Adrenal gland (tissue), 12 donors: ENCODE results near the gene CDH6. TPM values are rescaled to one million over a fixed set of nuclear protein-coding genes. Genes with fewer than 3 reads are reported as not detected.

Experiments
- DNase-seq, 7 donors: peaks; one replicate each; pipeline ENCODE4 v3.0.0-alpha.2; 2019 to 2020
- H3K27ac ChIP-seq, 5 donors: fragments of 200-600 bp; sonication (generic) in 4 of 5; 1 replicate in 3 of 5; 2 replicates in 2 of 5; pipeline versions ENCODE4 v1.5.1 to v1.8.0; 2016 to 2020; ENCODE audit warnings: mild to moderate bottlenecking in 1 of 5
- H3K27me3 ChIP-seq: fragments of 200-600 bp; 2 replicates; pipeline ENCODE4 v1.8.0; 2021
- H3K36me3 ChIP-seq, 2 donors: fragments of 200-600 bp; replicated peaks in 1 of 2; 1 replicate in 1 of 2; 2 replicates in 1 of 2; pipeline versions ENCODE4 v1.5.1 to v1.8.0; 2018 to 2022
- H3K4me1 ChIP-seq, 2 donors: fragments of 200-600 bp; replicated peaks in 1 of 2; 1 replicate in 1 of 2; 2 replicates in 1 of 2; pipeline versions ENCODE4 v1.5.1 to v1.8.0; 2018 to 2021
- H3K4me3 ChIP-seq, 4 donors: fragments of 200-600 bp; sonication (generic) in 3 of 4; one replicate each; pipeline ENCODE4 v1.5.1; 2016 to 2018
- H3K9me3 ChIP-seq, 3 donors: fragments of 200-600 bp; sonication (generic) in 1 of 3; replicated peaks in 1 of 3; 1 replicate in 2 of 3; 2 replicates in 1 of 3; pipeline versions ENCODE4 v1.5.1 to v1.8.0; 2016 to 2021
- CTCF ChIP-seq, 6 experiments: fragments of 450-650 bp in 4 of 6; fragments of 200-600 bp in 2 of 6; sonication (generic) in 1 of 6; IDR thresholded peaks; 1 replicate in 5 of 6; 2 replicates in 1 of 6; pipeline versions ENCODE4 v1.5.1 to v1.8.0; 2016 to 2021; ENCODE audit warnings: antibody characterized with exemption in 6 of 6, mild to moderate bottlenecking in 2 of 6, moderate library complexity in 1 of 6
- POLR2A ChIP-seq, 2 donors: fragments of 450-650 bp; IDR thresholded peaks; one replicate each; pipeline ENCODE4 v1.6.1; 2017; ENCODE audit warnings: antibody characterized with exemption in 2 of 2, mild to moderate bottlenecking in 2 of 2, moderate library complexity in 1 of 2
- WGBS, 4 donors: extraction: QIAGEN DNeasy Blood & Tissue Kit in 2 of 4; methylation state at CpG; one replicate each; pipeline versions ENCODE4 v1.1.5 to v1.1.7; 2013 to 2017; 5-methylcytosine and 5-hydroxymethylcytosine counted together
- intact Hi-C, 2 donors: fragments of 100-400 bp; cut with DNase I; formaldehyde crosslinking; loops; one replicate each; pipeline versions ENCODE4 v1.14.1 to v1.15.0; 2022 to 2023
- polyA plus RNA-seq, 3 donors: library from polyadenylated mRNA; stranded (reverse); fragments of 200-250 nt in 2 of 3; fragments of 350-450 nt in 1 of 3; fragmentation: Illumina TruSeq in 1 of 3; extraction: RNeasy Lipid Tissue Mini Kit (QIAGEN cat#74804) in 1 of 3; gene quantifications; one replicate each; pipeline ENCODE4 v1.2.3, GENCODE V29; 2013 to 2014
- total RNA-seq, 9 donors: library from RNA; depleted of rRNA in 4 of 9; stranded (reverse); fragments of >200 nt in 4 of 9; fragments of 120-200 nt in 1 of 9; fragmentation: NEBNext Ultra II Directional in 1 of 9; extraction: Animal tissue kit (Norgen Biotek cat#: 25700) in 1 of 9; gene quantifications; one replicate each; pipeline versions ENCODE4 v1.1.0 to v1.2.4, GENCODE V29; 2013 to 2023
- donor health status: healthy with polysubstance abuse.
- donor health status: Bipolar disorder and iron deficiency.
- donor health status: DM: yes; HTN: yes; CAD: no.
- donor health status: DM: no; HTN: no; CAD: no.
- donor health status: DM: no; HTN: no; CAD: no.
- donor health status: DM: yes; HTN: yes; CAD: no.

CDH6 gene
- total and polyA plus RNA-seq, 12 donors, result 0.17 to 2.5 (median 0.50) TPM

- Histone ChIP-seq H3K36me3 (no peaks in the 10 kb centered on the region), H3K4me3 (no peak overlapping the region), H3K9me3 (no peaks in the 10 kb centered on the region), H3K27me3 (no peaks in the 10 kb centered on the region), H3K27ac (no peak overlapping the region), H3K4me1 (peaks cover 0 to 12% of the 10 kb centered on the region in 2 donors)
- intact Hi-C loops, result no loop called here
- 78 to 86% (median 84%) methylated on average over 3 of the region's 3 CpGs for WGBS, 4 donors
- TF ChIP-seq CTCF (IDR thresholded peaks at IDR 0.05) (no peak), POLR2A (IDR thresholded peaks at IDR 0.05) (no peak)
- no peak for DNase-seq
These were observed 41.9 kb downstream of the CDH6 start for GRCh38 chr5:31235381-31235780.

DNA sequence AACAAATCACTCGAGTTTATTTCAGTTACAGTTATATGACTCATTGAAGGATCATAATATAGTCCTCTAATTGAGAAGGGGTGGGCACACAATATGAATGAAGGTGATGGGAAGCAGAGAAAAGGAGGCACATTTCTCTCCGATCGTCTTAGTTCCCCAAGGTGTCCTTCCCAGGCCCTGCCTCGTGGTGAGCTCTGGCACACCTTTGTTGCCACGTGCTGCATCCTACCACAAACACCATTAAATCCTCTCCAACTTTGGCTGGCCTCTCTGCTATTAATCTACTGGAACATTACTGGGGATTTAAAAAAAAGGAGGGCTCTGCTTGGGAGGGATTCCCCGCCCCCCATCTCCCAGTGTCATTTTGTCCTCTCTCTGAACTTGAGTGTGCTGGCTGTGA, 42.9 kb downstream of the CDH6 start:
- Histone ChIP-seq H3K4me1 (peaks cover 0 to 12% of the 10 kb centered on the region in 2 donors), H3K4me3 (no peak overlapping the region), H3K27ac (no peak overlapping the region), H3K9me3 (no peaks in the 10 kb centered on the region), H3K36me3 (no peaks in the 10 kb centered on the region), H3K27me3 (no peaks in the 10 kb centered on the region)
- 83 to 90% (median 89%) methylated on average over 6 of the region's 6 CpGs for WGBS, 4 donors
- DNase-seq, result no peak
- TF ChIP-seq POLR2A (IDR thresholded peaks at IDR 0.05), result no peak
- no peak for TF ChIP-seq CTCF (IDR thresholded peaks at IDR 0.05)
- intact Hi-C loops, result no loop called here

- Histone ChIP-seq H3K36me3 (no peaks in the 10 kb centered on the region), H3K9me3 (no peaks in the 10 kb centered on the region), H3K4me1 (peaks cover 0 to 4% of the 10 kb centered on the region in 2 donors), H3K27ac (no peak overlapping the region), H3K27me3 (no peaks in the 10 kb centered on the region), H3K4me3 (no peak overlapping the region)
- 21 to 35% (median 29%) methylated on average over 5 of the region's 5 CpGs for WGBS, 4 donors
- intact Hi-C loops, result no loop called here
- TF ChIP-seq POLR2A (IDR thresholded peaks at IDR 0.05) (no peak), CTCF (IDR thresholded peaks at IDR 0.05) (no peak)
- peak in 1 of 7 donors; percentile 15 for DNase-seq
These were observed 43.7 kb downstream of the CDH6 start for GRCh38 chr5:31237174-31237573.

- Histone ChIP-seq H3K36me3 (no peaks in the 10 kb centered on the region), H3K27me3 (no peaks in the 10 kb centered on the region), H3K27ac (no peak overlapping the region), H3K4me3 (no peak overlapping the region), H3K9me3 (no peaks in the 10 kb centered on the region), H3K4me1 (peaks cover 0 to 4% of the 10 kb centered on the region in 2 donors)
- 73 to 84% (median 80%) methylated on average over 2 of the region's 2 CpGs for WGBS, 4 donors
- no peak for DNase-seq
- intact Hi-C loops, result no loop called here
- TF ChIP-seq POLR2A (IDR thresholded peaks at IDR 0.05) (no peak), CTCF (IDR thresholded peaks at IDR 0.05) (no peak)
These were observed 45.0 kb downstream of the CDH6 start for GRCh38 chr5:31238497-31238896.
